Measurements from ENCODE around the gene VNN1.

The VNN1 gene

DNA sequence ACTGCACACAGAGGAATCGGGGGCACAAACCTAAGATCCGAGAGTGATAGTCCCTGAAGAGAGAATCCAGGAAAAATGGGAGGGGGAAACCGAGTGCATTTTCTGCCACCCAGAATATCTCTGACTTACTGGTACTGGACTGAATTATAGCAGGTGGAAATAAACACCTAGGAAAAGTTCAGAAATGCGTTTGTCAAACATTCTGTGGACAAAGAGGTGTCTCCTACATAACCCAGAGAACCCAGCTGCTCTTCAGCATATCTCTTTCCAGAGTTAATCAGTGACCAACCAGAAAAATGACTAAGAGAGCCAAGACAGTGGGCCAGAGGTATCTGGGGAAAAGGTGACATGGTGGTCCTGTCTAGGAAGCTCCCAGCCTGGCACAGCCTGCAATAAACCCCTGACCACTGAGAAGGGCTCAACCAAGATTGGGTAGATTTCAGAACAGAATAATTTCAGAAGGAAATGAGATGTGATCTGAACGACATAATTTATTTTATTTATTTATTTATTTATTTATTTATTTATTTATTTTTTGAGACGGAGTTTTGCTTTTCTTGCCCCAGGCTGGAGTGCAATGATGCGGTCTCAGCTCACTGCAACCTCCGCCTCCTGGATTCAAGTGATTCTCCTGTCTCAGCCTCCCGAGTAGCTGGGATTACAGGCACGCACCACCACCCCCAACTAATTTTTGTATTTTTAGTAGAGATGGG, 6.0 kb upstream of the VNN1 start:
- no peak for DNase-seq
- no peaks in the 10 kb centered on the region for H3K9me3 ChIP-seq (ENCODE audit: severe bottlenecking)
- TF ChIP-seq, protein P1, sequence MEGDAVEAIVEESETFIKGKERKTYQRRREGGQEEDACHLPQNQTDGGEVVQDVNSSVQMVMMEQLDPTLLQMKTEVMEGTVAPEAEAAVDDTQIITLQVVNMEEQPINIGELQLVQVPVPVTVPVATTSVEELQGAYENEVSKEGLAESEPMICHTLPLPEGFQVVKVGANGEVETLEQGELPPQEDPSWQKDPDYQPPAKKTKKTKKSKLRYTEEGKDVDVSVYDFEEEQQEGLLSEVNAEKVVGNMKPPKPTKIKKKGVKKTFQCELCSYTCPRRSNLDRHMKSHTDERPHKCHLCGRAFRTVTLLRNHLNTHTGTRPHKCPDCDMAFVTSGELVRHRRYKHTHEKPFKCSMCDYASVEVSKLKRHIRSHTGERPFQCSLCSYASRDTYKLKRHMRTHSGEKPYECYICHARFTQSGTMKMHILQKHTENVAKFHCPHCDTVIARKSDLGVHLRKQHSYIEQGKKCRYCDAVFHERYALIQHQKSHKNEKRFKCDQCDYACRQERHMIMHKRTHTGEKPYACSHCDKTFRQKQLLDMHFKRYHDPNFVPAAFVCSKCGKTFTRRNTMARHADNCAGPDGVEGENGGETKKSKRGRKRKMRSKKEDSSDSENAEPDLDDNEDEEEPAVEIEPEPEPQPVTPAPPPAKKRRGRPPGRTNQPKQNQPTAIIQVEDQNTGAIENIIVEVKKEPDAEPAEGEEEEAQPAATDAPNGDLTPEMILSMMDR (IDR thresholded peaks at IDR 0.05; ENCODE audit: low read depth, low read length), result no peak
- no peak overlapping the region for H3K4me3 ChIP-seq (ENCODE audit: low read depth, low read length)
- H3K27ac ChIP-seq, result no peak overlapping the region
- H3K36me3 ChIP-seq, result no peaks in the 10 kb centered on the region
- peaks cover 88% of the 10 kb centered on the region for H3K27me3 ChIP-seq (ENCODE audit: insufficient read depth, low read depth, severe bottlenecking)

- Histone ChIP-seq H3K27ac (no peak overlapping the region), H3K36me3 (no peaks in the 10 kb centered on the region), H3K27me3 (ENCODE audit: insufficient read depth, low read depth, severe bottlenecking) (peaks cover 80% of the 10 kb centered on the region), H3K9me3 (ENCODE audit: severe bottlenecking) (no peaks in the 10 kb centered on the region), H3K4me3 (ENCODE audit: low read depth, low read length) (no peak overlapping the region)
- no peak for DNase-seq
- TF ChIP-seq, protein P1 (IDR thresholded peaks at IDR 0.05; ENCODE audit: low read depth, low read length), result no peak
Observed at GRCh38 chr6:132715881-132716637, 2.2 kb upstream of the VNN1 start.

DNA sequence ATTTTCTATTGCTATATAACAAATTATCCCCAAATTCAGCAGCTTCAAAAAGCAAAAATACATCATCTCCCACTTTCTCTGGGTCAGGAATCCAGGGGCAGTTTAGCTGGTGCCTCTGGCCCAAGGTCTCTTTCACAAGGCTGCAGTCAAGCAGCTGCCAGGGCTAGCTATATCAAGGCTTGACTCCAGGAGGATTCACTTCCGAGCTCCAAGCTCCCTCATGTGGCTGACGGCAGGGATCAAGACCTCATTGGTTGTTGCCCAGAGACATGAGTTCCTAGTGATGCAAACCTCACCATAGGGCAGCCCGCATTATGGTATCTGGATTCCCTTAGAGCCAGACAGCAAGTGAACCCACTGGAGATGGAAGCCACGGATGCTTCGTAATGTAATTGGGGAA, 1.3 kb upstream of the VNN1 start:
- Histone ChIP-seq H3K4me3 (ENCODE audit: low read depth, low read length) (no peak overlapping the region), H3K27ac (no peak overlapping the region), H3K9me3 (ENCODE audit: severe bottlenecking) (no peaks in the 10 kb centered on the region), H3K27me3 (ENCODE audit: insufficient read depth, low read depth, severe bottlenecking) (peaks cover 82% of the 10 kb centered on the region), H3K36me3 (no peaks in the 10 kb centered on the region)
- peak; percentile 23 for DNase-seq
- TF ChIP-seq, protein P1 (IDR thresholded peaks at IDR 0.05; ENCODE audit: low read depth, low read length), result 0 out of 2 replicates have a peak, but pooled peaks have one; percentile 18

GRCh38 chr6:132714160-132714559, 305 bp upstream of the VNN1 start:
- Histone ChIP-seq H3K27me3 (ENCODE audit: insufficient read depth, low read depth, severe bottlenecking) (peaks cover 78% of the 10 kb centered on the region), H3K9me3 (ENCODE audit: severe bottlenecking) (no peaks in the 10 kb centered on the region), H3K27ac (no peak overlapping the region), H3K36me3 (no peaks in the 10 kb centered on the region), H3K4me3 (ENCODE audit: low read depth, low read length) (no peak overlapping the region)
- TF ChIP-seq, protein P1 (IDR thresholded peaks at IDR 0.05; ENCODE audit: low read depth, low read length), result no peak
- DNase-seq, result no peak

DNA sequence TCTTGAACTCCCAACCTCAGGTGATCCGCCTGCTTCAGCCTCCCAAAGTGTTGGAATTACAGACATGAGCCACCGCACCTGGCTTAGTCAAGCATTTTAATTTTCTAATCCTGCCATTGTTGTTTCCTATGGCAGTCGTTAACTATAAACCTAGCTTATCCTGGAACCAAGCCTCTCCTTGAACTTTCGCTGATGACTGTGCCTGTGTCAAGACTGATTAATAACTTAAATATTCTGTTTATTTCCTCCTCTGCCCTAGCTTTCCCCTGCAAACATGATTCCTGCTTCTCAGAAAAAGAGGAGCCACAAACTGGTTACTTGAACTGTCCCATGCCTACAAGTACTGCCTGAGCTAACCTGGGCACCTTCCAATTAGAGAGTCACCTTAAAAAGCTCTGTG, 1.5 kb downstream of the VNN1 start:
- no peak for DNase-seq
- Histone ChIP-seq H3K9me3 (ENCODE audit: severe bottlenecking) (no peaks in the 10 kb centered on the region), H3K27me3 (ENCODE audit: insufficient read depth, low read depth, severe bottlenecking) (peaks cover 76% of the 10 kb centered on the region), H3K4me3 (ENCODE audit: low read depth, low read length) (no peak overlapping the region), H3K36me3 (no peaks in the 10 kb centered on the region), H3K27ac (no peak overlapping the region)
- TF ChIP-seq, protein P1 (IDR thresholded peaks at IDR 0.05; ENCODE audit: low read depth, low read length), result no peak

Data from WERI-Rb-1 (cell line).